Vagina (tissue), 2 donors: ENCODE measurements around the gene SLC11A2. TPM values are rescaled to one million over a fixed set of nuclear protein-coding genes. Genes with fewer than 3 reads are reported as not detected.
A peak's percentile ranks its signal among the peaks of the same experiment; 100 is the strongest.

ENCODE experiments used
- DNase-seq, 2 donors: peaks; one replicate each; pipeline ENCODE4 v3.0.0-alpha.2; 2017; ENCODE audit errors: extremely low spot score in 2 of 2
- H3K27ac ChIP-seq: fragments of 200-600 bp; sonication (generic); one replicate; pipeline ENCODE4 v1.5.1; 2019
- H3K27me3 ChIP-seq: fragments of 200-600 bp; sonication (generic); one replicate; pipeline ENCODE4 v1.5.1; 2019
- H3K36me3 ChIP-seq, 2 donors: fragments of 200-600 bp; sonication (generic); one replicate each; pipeline ENCODE4 v1.5.1; 2017 to 2019
- H3K4me1 ChIP-seq: fragments of 200-600 bp; sonication (generic); one replicate; pipeline ENCODE4 v1.5.1; 2019
- H3K4me3 ChIP-seq, 2 donors: fragments of 200-600 bp; sonication (generic); 1 replicate in 1 of 2; 2 replicates in 1 of 2; pipeline ENCODE4 v1.5.1; 2016 to 2019
- H3K9me3 ChIP-seq: fragments of 200-600 bp; sonication (generic); one replicate; pipeline ENCODE4 v1.5.1; 2019
- POLR2A ChIP-seq, 2 donors: fragments of 450-650 bp; IDR thresholded peaks; one replicate each; pipeline ENCODE4 v1.6.1; 2017; ENCODE audit warnings: antibody characterized with exemption in 2 of 2, mild to moderate bottlenecking in 2 of 2, moderate library complexity in 2 of 2
- POLR2AphosphoS5 ChIP-seq, 2 donors: sonication (generic); formaldehyde crosslinking; IDR thresholded peaks; one replicate each; pipeline ENCODE4 v1.9.0; 2017; ENCODE audit warnings: antibody characterized with exemption in 2 of 2, mild to moderate bottlenecking in 2 of 2, low read depth in 1 of 2; ENCODE audit not compliant: insufficient read depth in 1 of 2
- intact Hi-C: fragments of 100-400 bp; cut with DNase I; formaldehyde crosslinking; loops from one replicate; pipeline ENCODE4 v1.15.1; 2023
- total RNA-seq: library from RNA; depleted of rRNA; stranded (reverse); fragments of >200 nt; gene quantifications from one replicate; pipeline ENCODE4 v1.2.3, GENCODE V29; 2016
- TF ChIP-seq, protein P1 (sequence below), 3 experiments: fragments of 450-650 bp in 2 of 3; fragments of 200-600 bp in 1 of 3; sonication (generic) in 1 of 3; IDR thresholded peaks; one replicate each; pipeline ENCODE4 v1.5.1; 2017 to 2019; ENCODE audit warnings: antibody characterized with exemption in 3 of 3, mild to moderate bottlenecking in 2 of 3, moderate library complexity in 2 of 3

SLC11A2 gene
- total RNA-seq, 1 donor from 2014 or later, result 40.8 TPM

DNA sequence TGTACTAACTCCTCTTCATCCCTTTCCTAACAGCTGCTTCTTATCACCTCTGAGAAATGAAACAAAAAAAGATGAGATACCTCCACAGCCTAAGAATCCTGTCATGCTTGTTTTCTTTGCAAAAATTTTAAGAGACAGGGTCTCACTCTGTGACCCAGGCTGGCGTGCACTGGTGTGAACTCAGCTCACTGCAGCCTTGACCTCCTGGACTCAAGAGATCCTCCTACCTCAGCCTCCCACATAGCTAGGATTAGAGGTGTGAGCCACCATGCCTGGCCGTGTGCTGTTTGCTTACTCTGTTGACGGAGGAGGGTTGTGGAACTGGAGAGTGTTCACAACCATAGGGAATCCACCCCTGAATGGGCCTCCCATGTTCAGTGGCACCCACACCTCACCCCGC lies 41.0 kb upstream of the SLC11A2 start:
- TF ChIP-seq, protein P1, sequence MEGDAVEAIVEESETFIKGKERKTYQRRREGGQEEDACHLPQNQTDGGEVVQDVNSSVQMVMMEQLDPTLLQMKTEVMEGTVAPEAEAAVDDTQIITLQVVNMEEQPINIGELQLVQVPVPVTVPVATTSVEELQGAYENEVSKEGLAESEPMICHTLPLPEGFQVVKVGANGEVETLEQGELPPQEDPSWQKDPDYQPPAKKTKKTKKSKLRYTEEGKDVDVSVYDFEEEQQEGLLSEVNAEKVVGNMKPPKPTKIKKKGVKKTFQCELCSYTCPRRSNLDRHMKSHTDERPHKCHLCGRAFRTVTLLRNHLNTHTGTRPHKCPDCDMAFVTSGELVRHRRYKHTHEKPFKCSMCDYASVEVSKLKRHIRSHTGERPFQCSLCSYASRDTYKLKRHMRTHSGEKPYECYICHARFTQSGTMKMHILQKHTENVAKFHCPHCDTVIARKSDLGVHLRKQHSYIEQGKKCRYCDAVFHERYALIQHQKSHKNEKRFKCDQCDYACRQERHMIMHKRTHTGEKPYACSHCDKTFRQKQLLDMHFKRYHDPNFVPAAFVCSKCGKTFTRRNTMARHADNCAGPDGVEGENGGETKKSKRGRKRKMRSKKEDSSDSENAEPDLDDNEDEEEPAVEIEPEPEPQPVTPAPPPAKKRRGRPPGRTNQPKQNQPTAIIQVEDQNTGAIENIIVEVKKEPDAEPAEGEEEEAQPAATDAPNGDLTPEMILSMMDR (IDR thresholded peaks at IDR 0.05), result no peak
- TF ChIP-seq POLR2A (IDR thresholded peaks at IDR 0.05) (no peak), POLR2AphosphoS5 (IDR thresholded peaks at IDR 0.05; ENCODE audit: insufficient read depth in 1 of 2, low read depth in 1 of 2) (no peak)

DNA sequence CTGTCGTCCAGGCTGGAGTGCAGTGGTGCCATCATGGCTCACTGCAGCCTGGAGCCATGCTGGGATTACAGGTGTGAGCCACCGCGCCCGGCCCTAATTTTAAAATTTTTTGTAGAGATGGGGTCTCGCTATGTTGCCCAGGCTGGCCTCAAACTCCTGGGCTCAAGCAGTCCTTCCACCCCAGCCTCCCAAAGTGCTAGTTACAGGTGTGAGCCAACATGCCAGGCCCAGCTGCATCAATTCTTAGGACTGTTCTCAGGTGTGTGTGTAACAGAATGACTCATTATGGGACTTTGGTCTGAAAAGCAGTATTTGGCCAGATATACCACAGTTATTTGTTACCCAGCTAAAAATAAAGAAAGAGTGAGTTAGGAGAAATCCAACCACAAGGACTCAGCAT lies 39.3 kb upstream of the SLC11A2 start:
- intact Hi-C loops, result no loop called here

More for the DNA sequence above, 41.0 kb upstream of the SLC11A2 start:
- H3K4me3 ChIP-seq, result no peak overlapping the region
- H3K36me3 ChIP-seq, result peaks cover 0 to 90% of the 10 kb centered on the region in 2 donors
- H3K9me3 ChIP-seq, result no peaks in the 10 kb centered on the region
- no peaks in the 10 kb centered on the region for H3K4me1 ChIP-seq
- no peaks in the 10 kb centered on the region for H3K27me3 ChIP-seq
- no peak overlapping the region for H3K27ac ChIP-seq
- no peak for DNase-seq
- intact Hi-C loops, result no loop called here

DNA sequence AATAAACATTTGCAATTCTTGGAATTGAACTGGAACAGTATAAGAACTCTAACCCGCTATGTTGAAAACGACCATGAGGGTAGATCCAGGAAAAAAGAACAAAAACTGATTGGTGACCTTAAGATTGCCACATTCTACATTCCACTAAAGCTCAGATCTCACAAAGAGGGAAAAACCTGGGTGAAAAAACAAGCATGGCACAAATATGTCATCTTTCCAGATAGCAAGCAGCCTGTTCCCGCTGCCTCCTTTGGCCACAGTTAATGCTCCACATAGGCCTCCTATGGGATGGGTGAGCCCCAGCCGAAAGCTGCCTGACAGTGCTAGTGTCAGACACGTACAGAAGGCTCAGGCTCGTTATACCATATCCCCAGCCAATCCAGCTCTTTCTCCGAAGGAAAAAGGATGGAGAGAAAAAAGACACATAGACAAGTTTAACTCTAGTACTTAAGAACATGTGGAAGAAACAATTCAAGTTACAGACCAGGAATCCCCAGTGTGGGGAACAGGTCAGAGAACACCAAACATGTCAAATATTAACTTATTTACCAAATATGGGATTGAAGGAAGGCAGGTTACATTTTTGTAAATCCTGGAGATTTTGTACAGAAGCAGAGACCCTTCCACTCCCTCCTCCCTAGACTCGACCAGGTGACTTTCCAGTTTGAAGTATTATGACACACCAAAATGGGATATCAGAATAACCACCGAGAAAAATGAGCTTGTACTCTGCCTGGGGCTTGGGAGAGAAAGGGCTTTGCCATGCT lies 36.6 kb upstream of the SLC11A2 start:
- Histone ChIP-seq H3K27ac (no peak overlapping the region), H3K4me1 (no peaks in the 10 kb centered on the region), H3K36me3 (peaks cover 0 to 81% of the 10 kb centered on the region in 2 donors), H3K9me3 (no peaks in the 10 kb centered on the region), H3K27me3 (no peaks in the 10 kb centered on the region), H3K4me3 (no peak overlapping the region)
- no peak for DNase-seq
- TF ChIP-seq, protein P1 (IDR thresholded peaks at IDR 0.05), result no peak
- TF ChIP-seq POLR2A (IDR thresholded peaks at IDR 0.05) (no peak), POLR2AphosphoS5 (IDR thresholded peaks at IDR 0.05; ENCODE audit: insufficient read depth in 1 of 2, low read depth in 1 of 2) (no peak)
- intact Hi-C loops, result no loop called here

More for the DNA sequence above, 39.3 kb upstream of the SLC11A2 start:
- DNase-seq, result no peak
- H3K36me3 ChIP-seq, result peaks cover 0 to 76% of the 10 kb centered on the region in 2 donors
- no peaks in the 10 kb centered on the region for H3K27me3 ChIP-seq
- H3K27ac ChIP-seq, result no peak overlapping the region
- no peak for TF ChIP-seq POLR2A (IDR thresholded peaks at IDR 0.05)
- no peak for TF ChIP-seq POLR2AphosphoS5 (IDR thresholded peaks at IDR 0.05; ENCODE audit: insufficient read depth in 1 of 2, low read depth in 1 of 2)
- TF ChIP-seq, protein P1 (IDR thresholded peaks at IDR 0.05), result no peak
- H3K4me3 ChIP-seq, result no peak overlapping the region
- no peaks in the 10 kb centered on the region for H3K9me3 ChIP-seq
- no peaks in the 10 kb centered on the region for H3K4me1 ChIP-seq

DNA sequence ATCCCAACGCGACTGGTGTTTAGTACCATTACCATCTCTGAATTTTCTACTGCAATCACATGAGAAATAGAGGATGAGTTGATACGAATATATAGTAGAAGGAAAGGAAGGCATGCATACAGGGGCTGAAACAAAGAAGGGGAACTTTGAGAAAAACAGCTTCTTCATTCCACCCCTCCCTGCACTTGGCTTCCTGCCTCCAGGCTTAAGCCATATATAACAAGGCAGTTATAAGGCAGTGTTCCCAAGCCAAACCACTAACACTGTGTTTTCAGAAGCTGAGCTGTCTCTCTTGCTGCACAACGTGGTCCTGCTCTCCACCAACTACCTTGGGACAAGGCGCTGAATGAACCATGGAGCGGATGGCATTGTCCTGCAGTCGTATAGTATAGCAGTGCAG lies 32.9 kb upstream of the SLC11A2 start:
- no peak for DNase-seq
- intact Hi-C loops, result no loop called here
- Histone ChIP-seq H3K27me3 (no peaks in the 10 kb centered on the region), H3K27ac (no peak overlapping the region), H3K36me3 (peaks cover 0 to 76% of the 10 kb centered on the region in 2 donors), H3K4me1 (no peaks in the 10 kb centered on the region), H3K4me3 (no peak overlapping the region), H3K9me3 (no peaks in the 10 kb centered on the region)
- TF ChIP-seq, protein P1 (IDR thresholded peaks at IDR 0.05), result no peak
- TF ChIP-seq POLR2A (IDR thresholded peaks at IDR 0.05) (no peak), POLR2AphosphoS5 (IDR thresholded peaks at IDR 0.05; ENCODE audit: insufficient read depth in 1 of 2, low read depth in 1 of 2) (no peak)

DNA sequence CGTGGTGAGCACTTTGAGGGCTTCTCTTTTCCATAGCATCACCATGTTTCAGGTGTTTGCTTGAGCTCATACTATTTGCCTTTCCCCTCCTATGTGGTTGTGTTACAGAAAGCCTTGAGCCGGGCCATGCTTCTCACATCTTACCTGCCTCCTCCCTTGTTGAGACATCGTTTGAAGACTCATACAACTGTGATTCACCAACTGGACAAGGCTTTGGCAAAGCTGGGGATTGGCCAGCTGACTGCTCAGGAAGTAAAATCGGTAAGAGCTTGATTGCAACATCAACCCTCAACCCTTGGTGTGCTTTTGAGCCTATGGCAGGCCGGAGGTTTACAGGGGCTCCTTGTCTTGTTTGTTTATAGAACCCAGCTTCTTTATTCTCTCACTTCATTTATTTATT lies 30.1 kb upstream of the SLC11A2 start:
- no peaks in the 10 kb centered on the region for H3K4me1 ChIP-seq
- intact Hi-C loops, result no loop called here
- H3K36me3 ChIP-seq, result peaks cover 0 to 76% of the 10 kb centered on the region in 2 donors
- no peak for DNase-seq
- no peaks in the 10 kb centered on the region for H3K9me3 ChIP-seq
- H3K27ac ChIP-seq, result no peak overlapping the region
- TF ChIP-seq POLR2A (IDR thresholded peaks at IDR 0.05) (no peak), POLR2AphosphoS5 (IDR thresholded peaks at IDR 0.05; ENCODE audit: insufficient read depth in 1 of 2, low read depth in 1 of 2) (peak in 1 of 2 donors; percentile 41)
- H3K27me3 ChIP-seq, result no peaks in the 10 kb centered on the region
- no peak overlapping the region for H3K4me3 ChIP-seq
